Mesendoderm (in vitro differentiated cells): ENCODE data around the gene CRYGA.

ENCODE experiments used
- DNase-seq: peaks from one replicate; pipeline ENCODE4 v3.0.0; 2013
- H2AK5ac ChIP-seq: 2 replicates; pipeline ENCODE4 v1.6.1; 2013; ENCODE audit warnings: low read length, inconsistent platforms
- H2BK120ac ChIP-seq: 2 replicates; pipeline ENCODE4 v1.6.1; 2013; ENCODE audit warnings: low read depth, mild to moderate bottlenecking, low read length, moderate library complexity, mixed read lengths
- H2BK15ac ChIP-seq: replicated peaks from 2 replicates; pipeline ENCODE4 v1.6.1; 2013; ENCODE audit warnings: low read depth, mild to moderate bottlenecking, moderate library complexity
- H2BK5ac ChIP-seq: 2 replicates; pipeline ENCODE4 v1.6.1; 2013; ENCODE audit warnings: low read length, inconsistent platforms
- H3K18ac ChIP-seq: 2 replicates; pipeline ENCODE4 v1.6.1; 2013; ENCODE audit warnings: mild to moderate bottlenecking, low read length, mixed read lengths
- H3K23ac ChIP-seq: one replicate; pipeline ENCODE4 v1.6.1; 2013; ENCODE audit warnings: low read length
- H3K27ac ChIP-seq: 2 replicates; pipeline ENCODE4 v1.5.1; 2013; ENCODE audit warnings: low read depth, mild to moderate bottlenecking, inconsistent platforms, low read length, moderate library complexity
- H3K27me3 ChIP-seq: 2 replicates; pipeline ENCODE4 v1.6.1; 2013; ENCODE audit warnings: low read length, control low read depth, mild to moderate bottlenecking, inconsistent platforms; ENCODE audit not compliant: insufficient read depth, poor library complexity
- H3K36me3 ChIP-seq: 2 replicates; pipeline ENCODE4 v1.6.1; 2013; ENCODE audit warnings: low read length, inconsistent platforms; ENCODE audit not compliant: control insufficient read depth, insufficient read depth
- H3K4ac ChIP-seq: one replicate; pipeline ENCODE4 v1.6.1; 2013; ENCODE audit warnings: low read depth, mild to moderate bottlenecking, low read length, moderate library complexity
- H3K4me1 ChIP-seq: 2 replicates; pipeline ENCODE4 v1.6.1; 2013; ENCODE audit warnings: low read depth, low read length, inconsistent platforms; ENCODE audit not compliant: control insufficient read depth
- H3K4me2 ChIP-seq: 2 replicates; pipeline ENCODE4 v1.6.1; 2013; ENCODE audit warnings: low read length
- H3K4me3 ChIP-seq: 2 replicates; pipeline ENCODE4 v1.5.1; 2013; ENCODE audit warnings: mild to moderate bottlenecking, low read length
- H3K56ac ChIP-seq: one replicate; pipeline ENCODE4 v1.6.1; 2013; ENCODE audit warnings: low read length
- H3K79me1 ChIP-seq: 2 replicates; pipeline ENCODE4 v1.6.1; 2013; ENCODE audit warnings: low read length, inconsistent platforms
- H3K79me2 ChIP-seq: 2 replicates; pipeline ENCODE4 v1.6.1; 2013; ENCODE audit warnings: mild to moderate bottlenecking, low read length; ENCODE audit not compliant: control insufficient read depth, insufficient read depth
- H3K9ac ChIP-seq: 2 replicates; pipeline ENCODE4 v1.6.1; 2013; ENCODE audit warnings: low read length, inconsistent platforms
- H4K5ac ChIP-seq: one replicate; pipeline ENCODE4 v1.6.1; 2013; ENCODE audit warnings: low read length
- H4K8ac ChIP-seq: one replicate; pipeline ENCODE4 v1.6.1; 2013; ENCODE audit warnings: low read depth, mild to moderate bottlenecking, control low read depth, low read length, moderate library complexity
- WGBS: extraction: QIAGEN DNeasy Blood & Tissue Kit; methylation state at CpG from one replicate; pipeline ENCODE4 v1.1.7; 2013; ENCODE audit warnings: low lambda C conversion rate, missing lambda C conversion rate; ENCODE audit not compliant: insufficient coverage; ENCODE audit errors: extremely low coverage; 5-methylcytosine and 5-hydroxymethylcytosine counted together

Gene CRYGA

DNA sequence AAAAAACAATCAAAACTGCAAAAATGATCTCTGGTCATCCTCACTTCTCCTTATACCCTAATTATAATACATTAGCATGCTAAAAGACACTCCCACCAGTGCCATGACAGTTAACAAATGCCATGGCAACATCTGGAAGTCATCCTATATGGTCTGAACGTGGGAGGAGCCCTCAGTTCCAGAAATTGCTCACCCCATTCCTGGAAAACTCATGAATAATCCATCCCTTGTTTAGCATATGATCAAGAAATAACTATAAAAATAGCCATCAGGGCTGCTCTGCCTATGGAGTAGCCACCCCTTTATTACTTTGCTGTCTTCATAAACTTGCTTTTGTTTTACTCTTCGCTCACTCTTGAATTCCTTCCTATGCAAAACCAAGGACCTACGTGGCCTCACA is 32.1 kb upstream of the CRYGA start:
- no peak overlapping the region for H3K56ac ChIP-seq
- no peak overlapping the region for H3K4me2 ChIP-seq
- H2BK5ac ChIP-seq: no peak overlapping the region
- H3K23ac ChIP-seq: peak overlapping the region; percentile 92
- DNase-seq: no peak
- no peak overlapping the region for H2AK5ac ChIP-seq
- H3K4me1 ChIP-seq: no peaks in the 10 kb centered on the region
- H3K4me3 ChIP-seq: no peak overlapping the region
- H4K5ac ChIP-seq: no peak overlapping the region
- no peak overlapping the region for H3K18ac ChIP-seq
- no CpG with 5 or more reads among the region's 3 CpGs for WGBS
- no peak overlapping the region for H3K27ac ChIP-seq
- H4K8ac ChIP-seq: no peak overlapping the region
- H3K9ac ChIP-seq: no peak overlapping the region
- H3K79me1 ChIP-seq: no peaks in the 10 kb centered on the region
- no peaks in the 10 kb centered on the region for H3K36me3 ChIP-seq
- H2BK15ac ChIP-seq: no peak overlapping the region
- no peak overlapping the region for H2BK120ac ChIP-seq
- H3K79me2 ChIP-seq: no peaks in the 10 kb centered on the region
- H3K4ac ChIP-seq: no peak overlapping the region
- H3K27me3 ChIP-seq: no peaks in the 10 kb centered on the region

DNA sequence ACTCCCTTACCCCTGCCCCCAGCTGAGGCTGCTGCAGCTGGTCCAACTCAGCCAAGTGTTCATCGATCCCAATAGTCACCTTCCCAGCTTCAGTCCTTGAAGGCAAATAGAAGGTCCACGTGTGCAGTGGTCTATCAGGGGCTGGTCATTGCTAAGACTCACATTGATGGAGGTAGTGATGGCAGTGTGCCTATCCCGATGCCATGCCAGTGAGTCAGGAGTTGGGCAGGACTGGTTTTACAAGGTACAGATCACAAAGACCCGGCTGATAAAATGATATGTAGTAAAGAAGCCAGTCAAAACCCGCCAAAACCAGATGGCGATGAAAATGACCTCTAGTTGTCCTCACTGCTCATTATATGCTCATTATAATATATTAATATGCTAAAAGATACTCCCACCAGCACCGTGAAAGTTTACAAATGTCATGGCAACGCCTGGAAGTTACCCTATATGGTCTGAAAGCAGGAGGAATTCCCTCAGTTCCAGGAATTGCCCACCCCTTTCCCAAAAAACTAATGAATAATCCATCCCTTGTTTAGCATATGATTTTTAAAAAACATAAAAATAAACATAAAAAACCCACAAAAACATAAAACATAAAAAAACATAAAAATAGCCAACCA is 29.3 kb upstream of the CRYGA start:
- Histone ChIP-seq H3K27ac (no peak overlapping the region), H3K23ac (no peak overlapping the region), H3K27me3 (no peaks in the 10 kb centered on the region), H3K36me3 (no peaks in the 10 kb centered on the region), H3K9ac (no peak overlapping the region), H3K79me2 (no peaks in the 10 kb centered on the region), H4K8ac (no peak overlapping the region), H3K18ac (no peak overlapping the region), H3K4me3 (no peak overlapping the region), H2BK5ac (no peak overlapping the region), H3K79me1 (no peaks in the 10 kb centered on the region), H3K4me2 (no peak overlapping the region), H3K4me1 (no peaks in the 10 kb centered on the region), H3K4ac (no peak overlapping the region), H4K5ac (no peak overlapping the region), H2AK5ac (no peak overlapping the region), H2BK15ac (no peak overlapping the region), H2BK120ac (no peak overlapping the region), H3K56ac (no peak overlapping the region)
- no CpG with 5 or more reads among the region's 8 CpGs for WGBS
- no peak for DNase-seq

- Histone ChIP-seq H3K4me1 (no peaks in the 10 kb centered on the region), H3K36me3 (no peaks in the 10 kb centered on the region), H3K79me1 (no peaks in the 10 kb centered on the region), H3K27me3 (no peaks in the 10 kb centered on the region), H3K4ac (peak within 1 kb of the TSS; percentile 36), H2BK5ac (no peak within 1 kb of the TSS), H3K56ac (no peak within 1 kb of the TSS), H2AK5ac (no peak within 1 kb of the TSS), H2BK15ac (no peak within 1 kb of the TSS), H3K23ac (no peak within 1 kb of the TSS), H3K18ac (no peak within 1 kb of the TSS), H3K4me3 (no peak within 1 kb of the TSS), H3K27ac (no peak within 1 kb of the TSS), H4K8ac (no peak within 1 kb of the TSS), H2BK120ac (no peak within 1 kb of the TSS), H4K5ac (no peak within 1 kb of the TSS), H3K79me2 (no peaks in the 10 kb centered on the region), H3K9ac (no peak within 1 kb of the TSS), H3K4me2 (no peak within 1 kb of the TSS)
- no CpG with 5 or more reads among the region's 10 CpGs for WGBS
- no peak for DNase-seq
These were observed 26.6 kb upstream of the CRYGA start, which contains the start of gene C2orf80 for GRCh38 chr2:208189810-208190503. Gene C2orf80, minus strand, starts transcription at chr2:208190030. Its CDS starts 3,044 bp downstream, at chr2:208186986.

DNA sequence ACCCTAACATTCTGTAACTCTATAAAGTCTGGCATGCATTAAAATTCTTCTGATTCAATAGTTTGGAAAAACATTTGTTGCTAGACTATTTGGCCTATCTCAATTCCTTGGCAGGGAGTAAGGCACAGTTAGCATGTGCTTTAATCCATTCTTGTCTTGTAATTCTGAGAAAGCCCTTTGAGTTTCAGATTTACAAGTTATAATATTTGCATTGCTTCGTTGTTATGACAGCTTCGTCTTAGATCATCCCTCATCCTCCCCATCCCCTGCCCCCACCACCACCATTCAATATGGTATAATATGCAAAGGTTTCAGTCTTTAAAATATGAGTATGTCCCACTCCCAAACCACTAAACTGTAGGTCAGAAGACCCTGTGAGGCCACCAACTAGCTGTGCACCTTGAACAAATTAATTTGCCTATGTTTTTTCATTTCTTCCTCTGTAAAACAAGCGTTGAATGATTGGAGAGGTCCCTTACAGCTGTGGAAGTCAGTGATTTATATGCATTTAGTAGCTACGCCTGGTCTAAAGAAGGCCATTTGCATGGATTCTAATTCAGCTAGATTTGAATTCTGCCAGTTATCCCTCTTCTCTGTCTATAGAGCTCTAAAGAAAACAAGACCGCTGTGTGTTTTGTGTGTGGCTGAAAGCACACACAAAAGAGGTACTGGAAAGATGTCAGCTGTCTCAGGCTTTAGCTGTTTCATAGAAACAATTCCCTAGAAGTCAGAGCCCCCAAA is 25.9 kb upstream of the CRYGA start:
- H2BK5ac ChIP-seq: no peak overlapping the region
- no peak overlapping the region for H2AK5ac ChIP-seq
- peak overlapping the region; percentile 36 for H3K4ac ChIP-seq
- no peak overlapping the region for H4K5ac ChIP-seq
- H3K23ac ChIP-seq: no peak overlapping the region
- H3K18ac ChIP-seq: no peak overlapping the region
- H3K4me1 ChIP-seq: no peaks in the 10 kb centered on the region
- no peak overlapping the region for H3K9ac ChIP-seq
- H3K79me1 ChIP-seq: no peaks in the 10 kb centered on the region
- H3K36me3 ChIP-seq: no peaks in the 10 kb centered on the region
- no peak overlapping the region for H2BK120ac ChIP-seq
- no peak overlapping the region for H3K4me2 ChIP-seq
- WGBS: no CpG with 5 or more reads among the region's 5 CpGs
- no peak overlapping the region for H3K4me3 ChIP-seq
- no peaks in the 10 kb centered on the region for H3K79me2 ChIP-seq
- no peak overlapping the region for H3K27ac ChIP-seq
- H3K56ac ChIP-seq: no peak overlapping the region
- H3K27me3 ChIP-seq: no peaks in the 10 kb centered on the region
- no peak overlapping the region for H4K8ac ChIP-seq
- no peak overlapping the region for H2BK15ac ChIP-seq
- no peak for DNase-seq

- no peak for DNase-seq
- no peaks in the 10 kb centered on the region for H3K27me3 ChIP-seq
- H3K27ac ChIP-seq: no peak overlapping the region
- H3K4me1 ChIP-seq: peaks cover 5% of the 10 kb centered on the region
- no peaks in the 10 kb centered on the region for H3K79me1 ChIP-seq
- H3K18ac ChIP-seq: peak overlapping the region; percentile 18
- H3K9ac ChIP-seq: no peak overlapping the region
- H3K4ac ChIP-seq: no peak overlapping the region
- no peak overlapping the region for H3K23ac ChIP-seq
- H3K4me2 ChIP-seq: no peak overlapping the region
- H2AK5ac ChIP-seq: no peak overlapping the region
- H4K5ac ChIP-seq: no peak overlapping the region
- H3K79me2 ChIP-seq: no peaks in the 10 kb centered on the region
- H2BK15ac ChIP-seq: no peak overlapping the region
- WGBS: no CpG with 5 or more reads among the region's 2 CpGs
- no peak overlapping the region for H3K56ac ChIP-seq
- H2BK5ac ChIP-seq: no peak overlapping the region
- H2BK120ac ChIP-seq: no peak overlapping the region
- H4K8ac ChIP-seq: no peak overlapping the region
- no peak overlapping the region for H3K4me3 ChIP-seq
- H3K36me3 ChIP-seq: no peaks in the 10 kb centered on the region
These were observed 23.5 kb upstream of the CRYGA start for GRCh38 chr2:208186893-208187292.
